Posterior cingulate gyrus (tissue), 11 donors: Measurements from ENCODE around the gene NPDC1.

Source experiments
- DNase-seq, 10 donors: peaks; one replicate each; pipeline versions ENCODE4 v3.0.0 to v3.0.0-alpha.2; 2020 to 2021; ENCODE audit warnings: mixed read lengths in 3 of 10
- intact Hi-C: fragments of 100-400 bp; cut with DNase I; formaldehyde crosslinking; loops from one replicate; pipeline ENCODE4 v1.15.1; 2023

The NPDC1 gene

GRCh38 chr9:136997830-136998234 lies 48.1 kb downstream of the NPDC1 start:
- DNase-seq, result no peak
- intact Hi-C loops, result no loop called here

GRCh38 chr9:136997371-136997770 lies 48.6 kb downstream of the NPDC1 start:
- DNase-seq, result no peak
- intact Hi-C loops, result no loop called here

DNA sequence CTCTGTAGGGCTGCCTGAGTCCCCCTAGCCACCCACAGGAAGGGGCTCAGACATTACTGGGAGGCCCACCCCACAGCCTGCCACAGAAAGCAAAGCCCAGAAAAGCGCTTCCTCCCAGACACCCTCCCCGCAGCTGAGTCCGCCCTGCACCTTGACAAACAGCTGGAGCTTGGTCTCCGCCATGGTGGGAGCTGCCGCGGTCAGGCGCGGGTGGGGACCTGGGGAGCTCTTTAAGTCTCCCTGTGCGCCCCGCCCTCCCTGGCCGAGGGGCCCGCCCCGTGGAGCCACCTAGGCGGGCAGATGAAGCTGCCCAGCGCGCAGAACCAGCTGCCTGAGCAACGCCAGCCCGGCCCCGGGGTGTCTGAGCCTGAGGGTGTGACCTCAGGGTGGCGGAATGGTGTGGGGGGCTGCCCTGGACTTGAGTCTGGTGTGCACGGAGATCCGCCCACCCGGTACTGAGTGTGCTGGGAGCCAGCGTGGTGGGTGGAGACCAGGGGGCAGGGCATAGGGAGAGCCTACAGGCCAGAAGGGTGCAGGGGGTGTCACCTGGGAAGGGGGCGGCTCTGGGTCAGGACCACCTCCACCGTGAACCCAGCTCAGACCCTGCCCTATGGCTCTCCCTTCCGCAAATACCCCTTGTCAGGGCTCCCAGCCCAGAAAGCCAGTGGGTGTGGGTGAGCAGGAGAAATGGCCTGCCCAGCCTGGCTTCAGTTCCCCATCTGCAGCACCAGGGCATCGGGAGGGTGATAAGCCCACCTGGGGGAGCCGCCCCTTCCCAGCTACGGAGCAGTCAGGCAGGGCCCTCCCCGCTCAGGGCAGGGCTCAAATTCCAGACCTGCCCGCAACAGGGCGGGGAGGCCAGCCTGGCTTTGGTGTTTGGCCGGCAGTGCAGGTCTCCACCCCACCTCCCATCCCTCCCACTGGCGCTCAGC lies 49.4 kb downstream of the NPDC1 start, which contains the start of gene CLIC3:
CLIC3 (minus strand) TSS at position 208 of the 932 bp plus-strand sequence; CDS start at position 183, 25 bp downstream.
- intact Hi-C loops, result no loop called here
- no peak for DNase-seq

DNA sequence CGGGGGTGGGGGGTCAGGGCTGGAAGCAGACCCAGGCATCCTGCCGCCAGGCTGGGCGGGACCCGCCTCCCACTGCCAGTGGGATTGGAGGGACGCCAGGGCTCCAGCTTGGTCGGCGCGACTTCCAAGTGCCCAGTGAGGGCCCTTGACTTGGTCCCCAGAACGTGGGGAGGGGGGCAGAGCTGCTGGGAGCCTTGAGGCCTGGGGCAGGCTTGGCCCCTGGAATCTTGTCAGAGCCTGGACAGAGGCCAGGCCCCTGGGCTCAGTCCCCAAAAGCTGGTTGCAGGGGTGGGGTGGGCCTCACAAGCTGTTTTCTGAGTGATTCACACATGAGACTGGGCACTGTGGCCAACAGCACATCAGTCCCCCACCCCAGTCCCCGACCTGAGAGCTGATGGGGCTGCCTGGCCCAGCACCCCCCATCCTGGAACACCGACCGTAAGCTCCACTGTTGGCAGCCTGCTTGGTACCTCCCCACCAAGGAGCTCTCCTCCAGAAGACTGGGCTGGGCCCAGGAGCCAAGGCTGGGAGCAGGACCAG lies 50.1 kb downstream of the NPDC1 start:
- intact Hi-C loops, result no loop called here
- DNase-seq, result peak in 1 of 10 donors; percentile 52

GRCh38 chr9:136995362-136995761 lies 50.6 kb downstream of the NPDC1 start:
- DNase-seq, result no peak
- intact Hi-C loops, result no loop called here

DNA sequence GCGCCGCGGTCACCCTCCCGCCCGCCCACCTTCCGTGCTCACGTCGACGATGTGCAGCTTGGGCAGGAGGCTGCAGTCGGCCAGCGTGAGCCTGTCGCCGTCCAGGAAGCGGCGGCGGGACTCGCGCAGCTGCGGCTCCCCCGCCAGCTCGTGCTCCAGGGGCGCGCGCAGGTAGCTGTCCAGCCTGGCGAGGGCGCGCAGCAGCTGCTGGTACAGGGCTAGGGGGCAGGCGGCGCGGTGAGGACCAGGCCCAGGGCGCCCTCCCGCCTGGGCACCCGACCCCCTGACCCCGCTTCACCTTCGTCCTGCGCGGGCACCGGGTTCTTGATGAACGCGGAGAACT lies 51.1 kb downstream of the NPDC1 start:
- intact Hi-C loops, result no loop called here
- DNase-seq, result no peak

- intact Hi-C loops, result no loop called here
- DNase-seq, result no peak
Measured at GRCh38 chr9:136994180-136994887, 51.6 kb downstream of the NPDC1 start.

DNA sequence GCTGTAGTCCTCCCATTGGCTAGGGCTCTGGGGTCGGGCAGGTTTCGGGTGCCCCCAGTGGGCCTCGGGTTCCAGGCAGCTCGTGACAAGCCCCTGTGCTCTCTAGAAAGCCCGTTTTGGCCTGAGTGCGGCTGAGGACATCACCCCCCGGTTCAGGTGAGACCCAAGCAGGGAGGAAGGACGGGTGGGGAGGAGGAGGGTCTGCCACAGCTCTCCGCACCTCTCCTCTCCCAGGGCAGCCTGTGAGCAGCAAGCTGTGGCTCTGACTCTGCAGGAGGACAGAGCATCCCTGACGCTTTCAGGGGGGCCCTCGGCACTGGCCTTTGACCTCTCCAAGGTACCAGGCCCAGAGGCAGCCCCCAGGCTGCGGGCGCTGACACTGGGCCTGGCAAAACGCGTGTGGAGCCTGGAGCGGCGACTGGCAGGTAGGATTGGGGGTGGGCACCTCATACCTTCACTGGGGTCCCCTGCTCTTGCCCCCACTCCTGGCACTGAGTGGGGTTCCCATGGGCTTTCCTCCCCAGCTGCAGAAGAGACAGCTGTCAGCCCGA lies 53.1 kb downstream of the NPDC1 start:
- DNase-seq, result no peak
- intact Hi-C loops, result no loop called here

- peak; percentile 87 to 99 (median 94) for DNase-seq
- intact Hi-C loops, result no loop called here
Measured at GRCh38 chr9:136991993-136992818, 53.8 kb downstream of the NPDC1 start, which contains the start of gene PAXX. PAXX (plus strand) TSS chr9:136992422; CDS start chr9:136992444, 22 bp downstream.

DNA sequence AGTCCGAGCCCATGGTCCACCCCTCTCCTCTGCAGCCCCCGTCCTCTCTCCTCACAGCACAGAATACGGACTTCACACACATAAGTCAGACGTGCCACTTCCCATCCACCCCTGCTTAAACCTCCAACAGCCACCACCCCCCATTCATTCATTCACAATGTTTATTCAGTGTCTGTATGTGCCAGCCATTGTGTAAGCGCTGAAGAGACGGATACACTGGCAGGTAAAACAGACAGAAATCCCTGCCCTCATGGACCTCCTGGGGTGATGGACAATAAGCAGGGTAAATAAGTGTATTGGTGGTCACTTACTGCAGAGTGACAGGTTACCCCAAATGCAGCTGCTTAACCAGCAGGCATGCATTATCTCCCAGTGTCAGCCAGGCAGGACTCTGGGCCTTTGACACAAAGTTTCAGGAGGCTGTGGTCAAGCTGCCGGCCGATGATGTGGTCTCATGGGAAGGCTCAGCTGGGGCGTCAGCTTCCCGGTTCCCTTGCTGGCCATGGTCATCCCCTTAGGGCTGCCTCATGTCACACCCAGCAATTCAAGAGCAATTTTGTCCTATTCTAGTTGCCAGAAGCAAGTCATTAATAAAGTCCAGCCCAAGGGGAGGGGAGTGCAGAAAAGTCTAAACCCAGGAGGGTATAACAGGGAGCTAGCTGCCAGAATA lies 55.6 kb downstream of the NPDC1 start:
- intact Hi-C loops, result no loop called here
- no peak for DNase-seq
